ACC112 (cell line): ENCODE data around the gene PCYOX1L.

ENCODE experiments used
- H2AFZ ChIP-seq: fragments of 200-600 bp; sonication (generic); one replicate; pipeline ENCODE4 v1.6.0; 2017; ENCODE audit warnings: antibody characterized with exemption, low read length; ENCODE audit not compliant: unreplicated experiment
- H3K27ac ChIP-seq: fragments of 200-600 bp; sonication (generic); 2 replicates; pipeline ENCODE4 v1.5.1; 2014; ENCODE audit warnings: low read depth, mild to moderate bottlenecking, antibody characterized with exemption, low read length, moderate library complexity
- H3K27me3 ChIP-seq: fragments of 200-600 bp; sonication (generic); 2 replicates; pipeline ENCODE4 v1.6.1; 2014; ENCODE audit warnings: mild to moderate bottlenecking, antibody characterized with exemption, low read length, moderate library complexity, mixed read lengths; ENCODE audit not compliant: insufficient read depth
- H3K36me3 ChIP-seq: fragments of 200-600 bp; sonication (generic); 2 replicates; pipeline ENCODE4 v1.6.1; 2016; ENCODE audit warnings: mild to moderate bottlenecking, antibody characterized with exemption, low read length, moderate library complexity, mixed read lengths; ENCODE audit not compliant: insufficient read depth
- H3K4me1 ChIP-seq: fragments of 200-600 bp; sonication (generic); one replicate; pipeline ENCODE4 v1.6.1; 2016; ENCODE audit warnings: low read length, mixed read lengths; ENCODE audit not compliant: insufficient read depth, unreplicated experiment, control insufficient read depth
- H3K4me3 ChIP-seq: fragments of 200-600 bp; sonication (generic); 2 replicates; pipeline ENCODE4 v1.5.1; 2014; ENCODE audit warnings: mild to moderate bottlenecking, low read depth, low read length
- H3K79me2 ChIP-seq: fragments of 200-600 bp; sonication (generic); one replicate; pipeline ENCODE4 v1.6.0; 2016; ENCODE audit warnings: low read length; ENCODE audit not compliant: control insufficient read depth, unreplicated experiment, insufficient read depth

The PCYOX1L gene

DNA sequence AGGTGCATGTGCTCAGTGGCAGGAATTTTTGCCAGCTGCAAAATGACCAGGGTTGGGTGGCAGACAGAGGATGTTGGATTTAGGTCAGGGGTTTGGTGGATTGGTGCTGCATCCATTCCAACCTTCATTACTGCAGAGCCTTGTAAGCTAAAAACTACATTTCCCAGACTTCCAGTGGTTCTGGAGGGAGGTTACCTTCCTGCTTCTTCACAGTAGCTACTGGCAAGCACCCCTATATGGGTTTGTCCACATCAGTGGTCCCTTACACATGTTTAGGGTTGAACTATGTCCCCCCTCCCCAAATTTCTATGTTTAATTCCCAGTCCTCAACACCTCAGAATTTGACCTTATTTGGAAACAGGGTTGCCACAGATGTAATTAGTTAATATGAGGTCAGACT lies 41.9 kb downstream of the PCYOX1L start:
- Histone ChIP-seq H3K4me3 (no peak overlapping the region), H3K79me2 (no peaks in the 10 kb centered on the region), H3K27me3 (no peaks in the 10 kb centered on the region), H3K36me3 (no peaks in the 10 kb centered on the region), H3K4me1 (peaks cover 30% of the 10 kb centered on the region), H3K27ac (no peak overlapping the region), H2AFZ (no peak overlapping the region)

DNA sequence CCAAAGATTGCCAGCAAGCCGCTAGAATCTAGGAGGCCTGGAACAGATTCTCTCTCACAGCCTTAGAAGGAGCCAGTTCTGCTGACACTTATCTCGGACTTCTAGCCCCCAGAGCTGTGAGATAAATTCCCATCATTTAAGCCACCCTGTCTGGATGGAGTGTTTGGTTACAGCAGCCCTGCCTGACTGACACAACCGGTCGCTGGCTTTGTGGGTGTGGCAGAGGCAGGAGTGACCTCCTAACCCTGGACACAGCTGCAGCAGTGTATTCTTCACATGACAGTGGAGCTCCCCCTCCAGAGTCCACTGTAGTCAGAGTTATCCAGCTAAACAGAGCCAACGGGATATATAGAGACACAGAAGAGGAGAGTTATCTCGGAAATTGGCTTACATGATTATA lies 42.5 kb downstream of the PCYOX1L start:
- no peak overlapping the region for H3K4me3 ChIP-seq
- no peaks in the 10 kb centered on the region for H3K79me2 ChIP-seq
- H3K27me3 ChIP-seq: no peaks in the 10 kb centered on the region
- H3K36me3 ChIP-seq: no peaks in the 10 kb centered on the region
- H2AFZ ChIP-seq: no peak overlapping the region
- H3K27ac ChIP-seq: no peak overlapping the region
- peaks cover 35% of the 10 kb centered on the region for H3K4me1 ChIP-seq

GRCh38 chr5:149401051-149401450 lies 43.2 kb downstream of the PCYOX1L start:
- Histone ChIP-seq H3K79me2 (no peaks in the 10 kb centered on the region), H3K36me3 (no peaks in the 10 kb centered on the region), H3K27me3 (no peaks in the 10 kb centered on the region), H2AFZ (no peak overlapping the region), H3K4me3 (no peak overlapping the region), H3K27ac (no peak overlapping the region), H3K4me1 (peaks cover 42% of the 10 kb centered on the region)

GRCh38 chr5:149402291-149402690 lies 44.4 kb downstream of the PCYOX1L start:
- Histone ChIP-seq H3K27ac (no peak overlapping the region), H3K79me2 (peaks cover 6% of the 10 kb centered on the region), H3K36me3 (no peaks in the 10 kb centered on the region)

DNA sequence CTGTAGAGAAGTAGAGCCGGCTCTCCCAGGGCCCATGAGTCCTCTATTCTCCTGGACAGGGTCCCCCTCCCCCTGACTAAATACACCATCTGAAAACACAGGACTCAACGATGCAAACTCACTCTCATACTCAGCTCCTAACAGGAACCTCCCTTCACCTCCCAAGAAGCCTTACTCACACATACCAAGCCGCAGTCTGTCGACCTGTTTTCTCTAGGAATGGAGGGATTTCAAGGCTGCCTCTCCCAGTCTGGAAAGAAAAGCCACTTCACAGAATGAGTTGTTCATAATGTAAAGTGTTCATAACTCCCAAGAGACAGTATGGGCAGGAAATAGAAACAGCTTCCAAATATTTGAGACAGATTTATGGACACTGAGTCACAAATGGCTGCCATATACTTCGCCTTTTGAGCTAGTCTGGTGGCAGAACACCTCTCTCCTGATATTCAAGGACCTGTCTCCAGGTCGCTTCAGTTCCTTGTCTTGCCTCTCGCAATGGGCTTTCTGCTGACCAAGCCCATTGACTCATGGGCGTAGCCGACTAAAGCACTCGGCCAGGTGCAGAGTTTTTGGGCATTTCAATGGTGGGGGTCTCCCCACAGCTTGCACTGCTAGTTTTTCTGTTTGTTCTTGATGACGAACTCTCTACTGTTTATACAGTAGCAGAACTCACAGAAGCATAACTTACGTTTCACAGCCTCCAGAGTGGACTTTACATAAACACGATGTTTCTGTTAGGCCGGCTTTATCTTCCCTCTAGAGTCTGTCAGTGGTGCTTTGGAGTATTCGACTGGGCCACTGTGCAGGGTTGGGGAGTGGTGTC lies 46.3 kb downstream of the PCYOX1L start:
- Histone ChIP-seq H2AFZ (peak overlapping the region; percentile 37), H3K27me3 (no peaks in the 10 kb centered on the region), H3K4me1 (peaks cover 55% of the 10 kb centered on the region), H3K36me3 (no peaks in the 10 kb centered on the region), H3K79me2 (peaks cover 24% of the 10 kb centered on the region), H3K4me3 (peak overlapping the region; percentile 36), H3K27ac (peak overlapping the region; percentile 94)

More at GRCh38 chr5:149402291-149402690, 44.4 kb downstream of the PCYOX1L start:
- H3K4me3 ChIP-seq: no peak overlapping the region
- H2AFZ ChIP-seq: no peak overlapping the region
- peaks cover 48% of the 10 kb centered on the region for H3K4me1 ChIP-seq
- no peaks in the 10 kb centered on the region for H3K27me3 ChIP-seq

GRCh38 chr5:149404746-149405549 lies 47.1 kb downstream of the PCYOX1L start:
- H3K27ac ChIP-seq: peak overlapping the region; percentile 94
- H3K4me1 ChIP-seq: peaks cover 55% of the 10 kb centered on the region
- no peaks in the 10 kb centered on the region for H3K27me3 ChIP-seq
- H2AFZ ChIP-seq: no peak overlapping the region
- no peaks in the 10 kb centered on the region for H3K36me3 ChIP-seq
- H3K79me2 ChIP-seq: peaks cover 29% of the 10 kb centered on the region
- peak overlapping the region; percentile 35; the same call in 1 of the 2 replicates for H3K4me3 ChIP-seq

DNA sequence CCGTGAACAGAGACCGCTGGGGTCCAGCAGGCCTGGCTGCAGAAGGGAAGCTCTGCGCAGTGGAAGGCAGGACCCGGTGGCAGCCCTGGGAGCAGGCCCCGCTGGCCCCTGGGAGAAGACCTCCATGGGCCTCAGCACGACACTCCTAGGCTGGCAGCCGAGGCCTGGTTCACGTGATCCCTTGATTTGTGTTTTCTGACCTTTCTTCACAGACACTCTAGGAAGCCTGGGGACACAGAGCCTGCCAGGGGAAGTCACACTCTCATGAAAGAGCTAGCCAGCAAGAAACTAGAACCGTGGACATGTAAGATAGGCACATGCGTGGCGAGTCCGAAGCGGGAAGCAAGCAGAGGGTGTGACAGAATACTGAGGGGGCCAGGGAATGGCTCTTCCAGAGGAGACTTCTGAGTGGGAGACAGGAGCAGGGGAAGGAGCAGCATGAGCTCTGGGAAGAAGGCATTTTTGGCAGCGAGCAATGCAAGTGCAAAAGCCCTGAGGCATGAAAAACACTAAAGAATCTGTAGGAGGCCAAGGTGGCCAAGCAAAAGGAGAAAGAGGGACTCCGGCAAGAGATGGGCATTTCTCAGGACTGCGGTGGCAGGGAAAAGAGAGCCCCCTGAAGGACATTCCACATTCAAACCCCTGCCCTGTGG lies 47.8 kb downstream of the PCYOX1L start:
- H3K4me1 ChIP-seq: peaks cover 55% of the 10 kb centered on the region
- peak overlapping the region; percentile 94 for H3K27ac ChIP-seq
- H3K36me3 ChIP-seq: no peaks in the 10 kb centered on the region
- peaks cover 34% of the 10 kb centered on the region for H3K79me2 ChIP-seq
- no peaks in the 10 kb centered on the region for H3K27me3 ChIP-seq
- H3K4me3 ChIP-seq: no peak overlapping the region
- H2AFZ ChIP-seq: no peak overlapping the region

- H3K27me3 ChIP-seq: no peaks in the 10 kb centered on the region
- peaks cover 55% of the 10 kb centered on the region for H3K4me1 ChIP-seq
- H3K27ac ChIP-seq: peak overlapping the region; percentile 94
- H3K79me2 ChIP-seq: peaks cover 39% of the 10 kb centered on the region
- H3K36me3 ChIP-seq: no peaks in the 10 kb centered on the region
- peak overlapping the region; percentile 79 for H3K4me3 ChIP-seq
- no peak overlapping the region for H2AFZ ChIP-seq
Observed at GRCh38 chr5:149406203-149406978, 48.5 kb downstream of the PCYOX1L start.

GRCh38 chr5:149406979-149407306 lies 49.1 kb downstream of the PCYOX1L start:
- Histone ChIP-seq H3K4me3 (peak overlapping the region; percentile 79), H3K4me1 (peaks cover 55% of the 10 kb centered on the region), H3K27me3 (no peaks in the 10 kb centered on the region), H3K36me3 (no peaks in the 10 kb centered on the region), H2AFZ (peak overlapping the region; percentile 33), H3K79me2 (peaks cover 43% of the 10 kb centered on the region), H3K27ac (peak overlapping the region; percentile 94)
